H1 (cell line): ENCODE results near the gene FOXF1.

Experiments used
- POLR2A ChIP-seq, 2 experiments: IDR thresholded peaks; 1 replicate in 1 of 2; 2 replicates in 1 of 2; pipeline ENCODE4 v1.6.1; 2011; ENCODE audit warnings: low read depth in 2 of 2, low read length in 2 of 2, mild to moderate bottlenecking in 2 of 2; ENCODE audit errors: control extremely low read depth in 1 of 2
- TF ChIP-seq, protein P1 (sequence below), 3 experiments: IDR thresholded peaks; 1 replicate in 2 of 3; 2 replicates in 1 of 3; pipeline versions ENCODE4 v1.5.1 to v1.6.1; 2011; ENCODE audit warnings: low read length in 3 of 3, mild to moderate bottlenecking in 3 of 3, inconsistent platforms in 2 of 3, low read depth in 1 of 3, moderate library complexity in 1 of 3; ENCODE audit not compliant: insufficient read depth in 1 of 3; ENCODE audit errors: control extremely low read depth in 1 of 3

DNA sequence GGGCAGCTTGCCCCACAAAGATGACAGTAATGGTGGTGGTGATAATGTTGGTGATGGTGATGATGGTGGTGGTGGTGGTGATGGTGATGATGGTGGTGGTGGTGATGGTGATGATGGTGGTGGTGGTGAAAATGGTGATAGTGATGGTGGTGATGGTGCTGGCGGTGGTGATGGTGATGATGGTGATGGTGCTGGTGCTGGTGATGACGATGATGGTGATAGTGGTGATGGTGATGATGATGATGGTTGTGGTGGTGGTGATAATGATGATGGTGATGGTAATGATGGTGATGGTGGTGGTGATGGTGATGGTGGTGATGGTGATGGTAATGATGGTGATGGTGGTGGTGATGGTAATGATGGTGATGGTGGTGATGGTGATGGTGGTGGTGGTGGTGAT, 46.3 kb upstream of the FOXF1 start:
- TF ChIP-seq, protein P1, sequence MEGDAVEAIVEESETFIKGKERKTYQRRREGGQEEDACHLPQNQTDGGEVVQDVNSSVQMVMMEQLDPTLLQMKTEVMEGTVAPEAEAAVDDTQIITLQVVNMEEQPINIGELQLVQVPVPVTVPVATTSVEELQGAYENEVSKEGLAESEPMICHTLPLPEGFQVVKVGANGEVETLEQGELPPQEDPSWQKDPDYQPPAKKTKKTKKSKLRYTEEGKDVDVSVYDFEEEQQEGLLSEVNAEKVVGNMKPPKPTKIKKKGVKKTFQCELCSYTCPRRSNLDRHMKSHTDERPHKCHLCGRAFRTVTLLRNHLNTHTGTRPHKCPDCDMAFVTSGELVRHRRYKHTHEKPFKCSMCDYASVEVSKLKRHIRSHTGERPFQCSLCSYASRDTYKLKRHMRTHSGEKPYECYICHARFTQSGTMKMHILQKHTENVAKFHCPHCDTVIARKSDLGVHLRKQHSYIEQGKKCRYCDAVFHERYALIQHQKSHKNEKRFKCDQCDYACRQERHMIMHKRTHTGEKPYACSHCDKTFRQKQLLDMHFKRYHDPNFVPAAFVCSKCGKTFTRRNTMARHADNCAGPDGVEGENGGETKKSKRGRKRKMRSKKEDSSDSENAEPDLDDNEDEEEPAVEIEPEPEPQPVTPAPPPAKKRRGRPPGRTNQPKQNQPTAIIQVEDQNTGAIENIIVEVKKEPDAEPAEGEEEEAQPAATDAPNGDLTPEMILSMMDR (IDR thresholded peaks at IDR 0.05; ENCODE audit: control extremely low read depth in 1 of 3, insufficient read depth in 1 of 3, low read depth in 1 of 3, low read length in 3 of 3) = no peak
- TF ChIP-seq POLR2A (IDR thresholded peaks at IDR 0.05; ENCODE audit: control extremely low read depth in 1 of 2, low read depth in 2 of 2, low read length in 2 of 2) = no peak
